Myocyte (in vitro differentiated cells): ENCODE results near the gene ADARB1. TPM values are rescaled to one million over a fixed set of nuclear protein-coding genes. Genes with fewer than 3 reads are reported as not detected.
A peak's percentile ranks its signal among the peaks of the same experiment; 100 is the strongest.
"Not testable (repeated sequence)": the region's sequence is repeated elsewhere in the genome, so short reads cannot be mapped to it uniquely, and the experiment has no call there.

Experiments used
- DNase-seq: peaks from one replicate; pipeline ENCODE4 v3.0.0-alpha.2; 2012; ENCODE audit warnings: low read depth
- total RNA-seq: library from RNA; depleted of rRNA; stranded (reverse); fragments of >200 nt; gene quantifications from 2 replicates; pipeline ENCODE4 v1.2.3, GENCODE V29; 2014

ADARB1 gene
- total RNA-seq, 1 donor from 2014 or later, result 15.9 TPM

GRCh38 chr21:45133574-45134278 is 59.3 kb downstream of the ADARB1 start:
- DNase-seq, result not testable (repeated sequence)

DNA sequence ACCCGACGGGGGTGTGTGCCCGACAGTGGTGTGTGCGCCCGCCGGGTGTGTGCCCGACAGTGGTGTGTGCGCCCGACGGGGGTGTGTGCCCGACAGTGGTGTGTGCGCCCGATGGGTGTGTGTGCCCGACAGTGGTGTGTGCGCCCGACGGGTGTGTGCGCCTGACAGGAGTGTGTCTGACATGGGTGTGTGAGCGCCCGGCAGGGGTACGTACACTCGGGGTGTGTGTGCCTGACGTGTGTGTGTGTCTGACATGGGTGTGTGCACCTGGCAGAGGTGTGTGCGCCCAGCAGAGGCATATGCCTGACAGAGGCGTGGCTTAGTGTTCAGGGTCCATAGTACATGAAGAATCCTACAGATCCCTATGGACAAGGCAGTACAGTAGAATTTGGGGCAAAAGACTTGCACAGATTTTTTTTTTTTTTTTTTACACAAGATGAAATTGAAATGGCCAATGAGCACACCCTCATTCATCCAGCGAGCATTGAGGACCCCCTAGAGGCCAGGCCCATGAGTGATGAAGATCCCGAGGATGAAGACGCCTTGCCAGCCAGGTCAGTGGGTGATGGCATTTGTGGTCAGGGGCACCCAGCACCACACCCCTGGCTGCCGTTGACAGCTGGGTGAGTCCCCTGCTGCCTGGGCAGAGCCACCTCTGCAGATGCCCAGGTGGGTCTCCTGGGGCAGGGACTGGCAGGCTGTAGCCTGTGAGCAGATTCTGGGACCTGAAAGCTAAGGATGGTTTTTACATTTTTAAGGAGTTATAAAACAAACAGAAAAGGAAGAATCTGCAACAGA is 60.1 kb downstream of the ADARB1 start:
- DNase-seq, result peak; percentile 35

- DNase-seq, result peak; percentile 97
Measured at GRCh38 chr21:45135122-45135521, 60.7 kb downstream of the ADARB1 start.

GRCh38 chr21:45135868-45136267 is 61.5 kb downstream of the ADARB1 start:
- DNase-seq, result peak; percentile 98

GRCh38 chr21:45136500-45136899 is 62.1 kb downstream of the ADARB1 start:
- DNase-seq, result peak; percentile 30

- DNase-seq, result peak; percentile 91
Measured at GRCh38 chr21:45136927-45137611, 62.7 kb downstream of the ADARB1 start.

DNA sequence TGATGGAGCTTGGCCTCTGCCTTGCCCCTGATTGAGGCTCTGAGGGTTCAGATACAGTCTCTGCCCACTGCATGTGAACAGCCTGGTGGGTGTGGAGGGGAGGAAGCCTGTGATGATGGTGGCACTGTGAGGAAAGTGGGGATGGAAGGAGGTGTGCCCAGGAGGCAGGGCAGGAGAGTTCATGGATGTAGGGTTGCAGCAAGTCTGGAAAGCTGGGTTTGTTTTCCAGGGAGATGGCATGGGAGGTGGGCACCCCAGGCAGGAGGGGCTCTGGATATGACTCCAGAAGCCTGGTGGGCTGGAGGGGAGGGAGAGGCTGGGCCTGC is 63.2 kb downstream of the ADARB1 start:
- no peak for DNase-seq

DNA sequence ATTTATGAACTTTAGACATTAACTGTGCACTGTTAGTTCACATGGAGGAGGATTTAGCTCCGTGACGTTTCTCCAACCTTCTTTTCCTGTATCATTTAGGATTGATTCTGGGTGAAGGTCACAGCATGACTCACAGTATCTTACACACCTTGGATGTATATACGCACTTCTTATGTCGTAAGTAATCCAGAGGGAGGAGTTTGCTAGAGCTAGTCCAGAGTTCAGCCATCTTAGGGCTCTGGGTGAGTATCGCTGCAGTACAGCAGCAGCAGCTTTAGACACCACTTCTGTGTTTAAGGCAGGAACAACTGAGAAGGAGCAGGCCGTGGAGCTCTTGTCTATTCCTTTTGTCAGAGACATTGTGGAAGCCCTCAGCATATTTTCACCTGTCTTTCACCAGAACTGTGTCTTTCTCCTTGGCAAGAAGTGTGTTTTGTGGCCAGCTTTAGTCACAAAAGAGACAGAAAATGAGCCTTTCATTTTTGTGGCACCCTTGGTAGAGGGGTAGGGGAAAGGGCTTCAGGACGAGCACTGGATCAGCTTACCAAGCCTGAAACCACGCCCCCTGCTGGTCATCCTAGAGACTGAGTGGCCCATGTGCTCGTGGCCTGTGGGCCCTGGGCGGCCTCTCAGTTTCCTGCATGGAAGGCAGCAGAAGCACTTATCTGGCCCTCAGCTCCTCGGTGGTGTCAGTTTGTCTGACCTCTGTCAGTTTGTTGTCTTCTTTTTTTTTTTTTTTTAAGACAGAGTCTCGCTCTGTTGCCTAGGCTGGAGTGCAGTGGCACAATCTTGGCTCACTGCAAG is 64.0 kb downstream of the ADARB1 start:
- DNase-seq, result peak; percentile 82

GRCh38 chr21:45139003-45139360 is 64.6 kb downstream of the ADARB1 start:
- not testable (repeated sequence) for DNase-seq

DNA sequence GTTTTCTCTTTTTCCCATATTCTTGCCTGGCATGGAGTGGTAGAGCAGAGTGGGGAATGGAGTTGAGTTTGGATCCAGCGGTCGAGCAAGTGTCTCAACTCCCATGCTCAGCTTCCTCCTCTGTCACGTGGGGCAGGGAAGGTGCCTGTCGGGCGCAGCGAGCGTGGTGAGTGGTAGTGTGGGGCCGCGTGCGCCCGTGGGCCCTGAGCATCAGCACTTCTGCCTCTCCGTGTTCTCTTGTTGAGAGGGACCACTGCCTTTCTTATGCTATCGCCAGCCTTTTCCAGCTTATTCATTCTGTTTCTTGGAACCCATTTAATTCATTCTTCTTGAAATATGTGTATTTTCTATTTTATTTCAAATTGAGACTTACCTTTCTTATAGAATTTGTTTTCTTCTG is 65.1 kb downstream of the ADARB1 start:
- DNase-seq, result no peak

DNA sequence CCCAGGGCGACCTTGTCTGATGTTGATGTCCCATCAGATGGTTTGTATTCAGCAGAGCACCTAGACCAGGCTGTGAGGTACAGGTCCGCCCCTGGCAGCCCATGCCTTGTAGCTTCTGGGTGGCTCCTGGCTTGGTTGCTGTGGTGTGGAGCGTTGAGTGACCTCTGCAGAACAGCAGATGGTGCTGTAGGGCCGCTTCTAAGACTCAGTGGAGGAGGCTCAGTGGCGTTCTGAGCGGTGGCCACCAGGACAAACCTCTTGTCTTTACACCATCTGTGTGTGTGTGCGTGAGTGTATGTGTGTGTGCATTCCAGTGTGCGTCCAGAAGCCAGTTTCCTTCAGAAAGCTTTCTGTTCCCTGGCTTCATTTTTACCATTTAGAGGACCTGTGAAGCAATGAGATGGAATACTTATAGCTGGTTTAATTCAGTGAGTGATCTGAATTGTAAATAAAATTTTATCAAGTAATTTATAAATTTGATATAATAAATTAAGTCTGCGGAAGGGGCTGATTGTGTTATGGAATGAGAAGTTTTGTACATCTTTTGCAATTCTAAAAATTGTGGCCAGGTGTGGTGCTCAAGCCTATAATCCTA is 66.1 kb downstream of the ADARB1 start:
- DNase-seq, result peak; percentile 94

DNA sequence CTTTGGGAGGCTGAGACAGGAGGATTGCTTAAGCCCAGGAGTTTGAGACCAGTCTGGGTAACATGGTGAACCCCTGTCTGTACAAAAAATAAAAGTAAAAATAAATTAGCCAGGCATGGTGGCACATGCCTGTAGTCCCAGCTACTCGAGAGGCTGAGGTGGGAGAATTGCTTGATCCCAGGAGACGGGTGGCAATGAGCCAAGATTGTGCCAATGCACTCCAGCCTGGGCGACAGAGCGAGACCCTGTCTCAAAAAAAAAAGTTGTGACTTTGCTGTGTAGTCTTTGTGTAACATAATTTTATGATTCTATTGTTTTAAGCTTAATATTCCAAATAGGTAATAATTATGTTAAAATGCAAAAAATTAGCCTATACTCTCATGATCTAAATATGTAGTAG is 66.6 kb downstream of the ADARB1 start:
- not testable (repeated sequence) for DNase-seq

DNA sequence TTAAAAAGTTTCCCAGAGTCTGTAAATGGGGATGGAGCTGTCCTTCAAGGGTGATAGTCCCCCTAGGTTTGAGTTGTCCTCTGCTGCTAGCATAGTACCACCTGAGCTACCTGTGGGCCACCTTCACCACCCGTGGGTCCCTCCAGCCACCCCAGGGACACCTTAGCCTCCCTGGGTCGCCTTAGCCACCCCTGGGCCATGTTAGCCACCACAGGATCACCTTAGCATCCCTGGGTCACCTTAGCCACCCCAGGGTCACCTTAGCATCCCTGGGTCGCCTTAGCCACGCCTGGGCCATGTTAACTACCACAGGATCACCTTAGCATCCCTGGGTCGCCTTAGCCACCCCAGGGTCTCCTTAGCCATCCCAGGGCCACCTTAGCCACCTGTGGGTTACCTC is 67.1 kb downstream of the ADARB1 start:
- no peak for DNase-seq

GRCh38 chr21:45142469-45143308 is 68.3 kb downstream of the ADARB1 start:
- peak; percentile 96 for DNase-seq

DNA sequence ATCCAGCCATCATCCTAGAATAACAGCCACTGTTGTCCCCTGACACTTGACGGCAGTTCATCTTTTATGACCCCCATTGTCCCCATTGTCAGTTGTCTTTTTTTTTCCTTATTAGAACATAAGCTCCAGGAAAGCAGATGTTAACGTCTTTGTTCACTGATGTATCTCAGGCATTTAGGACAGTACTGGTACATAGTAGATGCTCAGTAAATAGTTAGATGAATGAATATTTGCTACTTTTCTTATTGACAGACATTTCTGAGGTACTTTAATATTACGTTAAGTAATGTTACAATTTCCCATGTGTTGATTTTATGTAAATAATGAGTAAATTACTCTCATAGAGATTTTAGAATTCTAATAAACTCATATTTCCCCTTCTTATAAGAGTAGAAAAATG is 69.5 kb downstream of the ADARB1 start:
- no peak for DNase-seq

DNA sequence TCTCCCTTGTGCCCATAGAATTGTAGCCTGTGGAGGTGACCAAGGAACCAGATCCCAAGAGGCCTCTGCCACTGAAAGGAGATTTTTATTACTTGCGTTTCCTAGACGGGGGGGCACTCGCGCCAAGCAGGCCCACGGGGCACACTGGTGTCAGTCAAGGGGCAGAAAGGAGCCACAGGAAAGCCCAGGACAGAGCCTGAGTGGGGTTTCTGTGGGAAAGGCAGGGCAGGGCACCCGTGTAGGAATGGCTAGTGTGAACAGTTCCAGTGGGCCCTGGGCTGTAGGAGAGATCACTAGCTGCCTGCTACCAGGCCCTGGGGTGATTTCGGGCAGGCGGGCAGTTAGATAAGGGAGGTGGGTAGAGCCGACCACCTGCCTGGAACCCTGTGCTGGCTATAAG is 70.8 kb downstream of the ADARB1 start:
- DNase-seq, result no peak

DNA sequence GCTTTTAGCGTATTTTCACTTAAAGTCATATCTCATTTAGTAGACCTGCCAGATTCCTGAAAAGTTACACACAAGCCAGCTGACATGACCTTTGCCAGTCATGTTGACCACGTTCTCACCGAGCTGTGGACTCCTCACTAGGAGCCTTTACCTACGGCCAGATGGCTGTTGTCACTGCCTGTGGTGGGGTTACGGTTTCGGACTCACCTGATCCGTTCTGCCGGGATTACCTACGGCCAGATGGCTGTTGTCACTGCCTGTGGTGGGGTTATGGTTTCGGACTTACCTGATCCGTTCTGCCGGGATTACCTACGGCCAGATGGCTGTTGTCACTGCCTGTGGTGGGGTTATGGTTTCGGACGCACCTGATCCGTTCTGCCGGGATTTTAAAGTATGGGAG is 71.5 kb downstream of the ADARB1 start:
- not testable (repeated sequence) for DNase-seq

- no peak for DNase-seq
Measured at GRCh38 chr21:45146306-45146705, 71.9 kb downstream of the ADARB1 start.

DNA sequence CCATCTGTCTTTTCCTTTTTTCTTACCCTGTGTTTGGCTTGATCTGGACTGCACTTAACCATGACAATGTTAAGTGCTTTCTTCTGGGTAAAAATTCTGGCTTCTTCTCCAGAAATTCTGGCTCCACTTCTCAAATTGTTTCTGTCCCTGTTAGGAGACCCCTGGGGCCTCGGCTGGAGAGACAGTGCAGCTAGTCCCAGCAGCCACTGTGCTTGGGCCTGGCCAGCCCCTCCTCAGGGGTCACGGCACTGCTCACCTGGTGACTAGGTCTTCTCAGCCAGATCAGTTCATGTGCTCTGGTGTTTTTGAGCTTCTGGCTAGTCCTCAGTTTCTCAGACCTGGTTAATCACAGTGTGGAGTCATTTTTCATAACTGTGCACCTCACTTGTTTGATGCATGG is 72.4 kb downstream of the ADARB1 start:
- DNase-seq, result no peak
